Measurements from ENCODE around the gene WSCD2.

GRCh38 chr12:108180255-108181094, 51.4 kb downstream of the WSCD2 start:
- no peak for TF ChIP-seq CTCF (IDR thresholded peaks at IDR 0.05)
- no peak for TF ChIP-seq POLR2A (IDR thresholded peaks at IDR 0.05)
- TF ChIP-seq POLR2AphosphoS5 (IDR thresholded peaks at IDR 0.05) = no peak

Measured in prostate gland (tissue), 2 donors.